A673 (cell line): ENCODE measurements around the gene SLC9A4.

ENCODE experiments used
- CTCF ChIP-seq: fragments of 300-800, 200-600 bp; sonication (generic); conservative IDR thresholded peaks from 2 replicates; pipeline ENCODE4 v1.5.1; 2017; ENCODE audit warnings: low read depth, mild to moderate bottlenecking, antibody characterized with exemption, low read length, moderate library complexity, mixed read lengths
- EZH2 ChIP-seq: fragments of 200-600 bp; sonication (generic); IDR thresholded peaks from 2 replicates; pipeline ENCODE4 v1.6.1; 2017; ENCODE audit warnings: borderline replicate concordance, low read depth, mild to moderate bottlenecking, mixed read lengths, antibody characterized with exemption, low read length; ENCODE audit not compliant: poor library complexity, severe bottlenecking

- TF ChIP-seq CTCF, result no peak
- no peak for TF ChIP-seq EZH2
Measured at GRCh38 chr2:102436323-102436722, 36.7 kb upstream of the SLC9A4 start.
